Stimulated activated CD8-positive, alpha-beta memory T cell treated with anti-CD3 and anti-CD28 coated beads, Interleukin-15, amount 100 ng/mL, for 1 hour (primary cell): Measurements from ENCODE around the gene SLBP.
"Not testable (repeated sequence)": the region's sequence is repeated elsewhere in the genome, so short reads cannot be mapped to it uniquely, and the experiment has no call there.

Experiments used
- DNase-seq: peaks from one replicate; pipeline ENCODE4 v3.0.0-alpha.2; 2020; ENCODE audit warnings: low read depth

SLBP gene

DNA sequence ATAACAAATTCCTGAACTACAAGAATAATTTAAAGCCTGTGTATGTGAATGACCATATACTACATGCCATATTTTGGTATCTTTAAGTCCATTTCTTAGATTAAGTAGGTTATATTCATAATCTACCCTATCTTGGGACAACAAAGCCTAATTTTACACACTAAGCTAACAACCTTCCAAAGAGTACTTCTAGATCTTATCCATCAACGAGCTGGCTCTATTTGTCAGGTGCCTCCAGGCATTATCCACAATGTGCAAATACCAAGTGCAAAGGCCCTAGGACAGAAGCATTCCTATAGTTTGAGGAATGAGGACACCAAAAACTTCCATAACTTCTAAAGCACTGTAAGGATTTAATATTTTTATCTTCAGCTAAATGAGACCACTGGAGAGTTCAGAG, 3.5 kb downstream of the SLBP start:
- DNase-seq, result no peak

DNA sequence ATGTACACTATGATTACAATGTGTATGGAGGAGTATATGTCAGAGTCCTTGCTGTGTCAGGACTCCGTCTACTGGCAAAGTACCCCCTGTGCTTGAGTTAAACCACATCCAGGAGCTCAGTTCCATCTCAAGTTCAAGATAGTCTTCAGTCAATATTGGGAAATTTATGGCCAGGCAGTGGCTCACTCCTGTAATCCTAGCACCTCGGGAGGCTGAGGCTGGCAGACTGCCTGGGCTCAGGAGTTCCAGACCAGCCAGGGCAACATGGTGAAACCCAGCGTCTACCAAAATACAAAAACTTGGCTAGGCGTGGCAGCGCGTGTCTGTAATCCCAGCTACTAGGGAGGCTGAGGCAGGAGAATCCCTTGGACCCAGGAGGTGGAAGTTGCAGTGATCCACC, 5.8 kb downstream of the SLBP start:
- DNase-seq, result no peak

DNA sequence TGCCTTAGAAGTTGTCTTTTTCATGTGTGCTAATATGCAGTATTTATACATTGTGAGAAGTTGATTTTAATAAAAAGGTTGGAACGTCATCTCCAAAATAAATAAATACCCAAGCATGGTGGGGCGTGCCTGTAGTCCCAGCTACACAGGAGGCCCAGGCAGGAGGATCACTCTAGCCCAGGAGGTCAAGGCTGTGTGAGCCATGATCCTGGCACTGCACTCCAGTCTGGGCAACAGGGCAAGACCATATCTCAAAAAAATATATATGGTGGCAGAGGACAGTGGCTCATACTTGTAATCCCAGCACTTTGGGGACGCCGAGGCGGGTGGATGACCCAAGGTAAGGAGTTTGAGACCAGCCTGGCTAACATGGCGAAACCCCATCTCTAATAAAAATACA, 6.4 kb downstream of the SLBP start:
- DNase-seq, result no peak

DNA sequence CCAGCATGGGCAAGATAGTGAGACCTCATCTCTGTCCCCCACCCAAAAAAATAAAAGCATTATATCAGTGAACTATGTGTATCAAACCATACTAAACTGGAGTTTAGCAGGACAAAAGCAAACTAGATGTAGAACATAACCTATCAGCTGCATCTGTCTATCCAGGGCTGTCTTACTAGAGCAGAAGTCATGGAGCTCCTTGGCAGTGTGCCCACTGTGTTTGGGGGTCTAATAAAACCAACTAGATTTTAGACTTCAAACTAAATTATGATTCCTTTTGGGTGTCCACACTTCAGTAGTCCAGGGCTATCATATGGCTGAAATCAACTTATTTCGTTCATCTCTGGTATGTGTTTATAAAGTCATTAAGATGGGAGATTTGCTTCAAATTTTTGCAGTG, 8.3 kb downstream of the SLBP start:
- no peak for DNase-seq

DNA sequence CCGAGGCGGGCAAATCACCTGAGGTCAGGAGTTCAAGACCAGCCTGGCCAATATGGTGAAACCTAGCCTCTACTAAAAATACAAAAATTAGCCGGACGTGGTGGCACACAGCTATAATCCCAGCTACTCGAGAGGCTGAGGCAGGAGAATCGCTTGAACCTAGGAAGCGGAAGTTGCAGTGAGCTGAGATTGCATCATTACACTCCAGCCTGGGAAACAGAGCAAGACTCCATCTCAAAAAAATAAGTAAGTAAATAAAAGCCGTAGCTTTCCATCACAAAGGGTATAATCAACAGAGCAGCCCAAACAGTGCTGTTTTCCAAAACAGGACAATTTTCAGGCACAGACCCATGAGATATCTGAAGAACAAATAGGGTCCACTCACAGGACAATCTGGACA, 10.4 kb downstream of the SLBP start:
- not testable (repeated sequence) for DNase-seq

DNA sequence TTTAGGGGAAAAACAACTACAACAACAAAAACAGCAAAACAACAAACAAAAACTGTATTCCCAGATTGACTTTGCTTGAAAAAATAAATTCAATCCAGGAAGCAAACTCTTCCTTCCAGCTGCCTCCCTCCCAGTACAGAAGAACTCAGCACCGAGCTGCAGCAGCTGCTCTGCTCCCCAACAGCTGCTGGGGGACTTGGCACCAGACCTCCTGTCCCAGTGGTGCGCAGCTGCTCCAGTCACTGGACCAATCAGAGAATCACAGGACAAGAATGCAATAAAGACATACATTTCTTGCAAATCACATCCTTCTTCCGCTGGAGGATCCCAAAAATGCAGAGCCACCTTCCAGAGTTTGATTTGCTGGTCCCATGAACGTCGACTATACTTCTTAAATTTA, 16.2 kb downstream of the SLBP start:
- no peak for DNase-seq

DNA sequence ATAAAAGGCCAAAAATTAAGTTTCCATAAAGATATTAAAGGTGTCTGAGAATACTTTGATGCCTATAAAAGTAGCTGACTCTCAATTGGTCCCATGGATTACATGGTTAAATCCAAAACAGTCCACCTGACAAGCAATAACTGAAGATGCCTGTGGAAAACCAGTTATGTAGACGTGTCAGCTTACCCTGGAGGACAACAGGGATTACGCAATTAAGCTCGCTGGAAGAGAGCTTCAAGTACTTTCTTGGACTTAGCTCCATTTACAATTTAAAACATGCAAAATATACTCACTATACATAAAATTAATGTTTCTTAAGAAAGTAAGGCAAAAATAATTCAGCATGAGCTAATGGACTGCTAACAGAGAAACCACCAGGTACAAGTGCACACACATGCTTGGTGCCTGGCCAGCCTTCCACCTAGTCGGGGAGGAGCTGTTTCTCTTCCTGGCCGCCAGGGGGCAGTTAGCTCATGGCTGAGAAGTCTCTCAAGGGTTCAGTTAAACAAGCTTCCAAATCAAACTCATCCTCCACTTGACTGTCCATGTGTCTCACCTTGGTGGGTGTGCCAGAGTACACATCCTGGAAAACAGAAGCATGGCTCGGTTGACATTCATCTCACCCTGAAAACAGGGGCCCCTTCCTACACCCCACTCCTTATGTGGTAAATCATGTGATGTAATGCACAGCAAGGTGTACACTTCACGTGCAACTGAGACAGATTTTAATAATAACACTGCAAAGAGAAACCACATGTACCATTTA, 18.8 kb downstream of the SLBP start:
- DNase-seq, result peak; percentile 66

DNA sequence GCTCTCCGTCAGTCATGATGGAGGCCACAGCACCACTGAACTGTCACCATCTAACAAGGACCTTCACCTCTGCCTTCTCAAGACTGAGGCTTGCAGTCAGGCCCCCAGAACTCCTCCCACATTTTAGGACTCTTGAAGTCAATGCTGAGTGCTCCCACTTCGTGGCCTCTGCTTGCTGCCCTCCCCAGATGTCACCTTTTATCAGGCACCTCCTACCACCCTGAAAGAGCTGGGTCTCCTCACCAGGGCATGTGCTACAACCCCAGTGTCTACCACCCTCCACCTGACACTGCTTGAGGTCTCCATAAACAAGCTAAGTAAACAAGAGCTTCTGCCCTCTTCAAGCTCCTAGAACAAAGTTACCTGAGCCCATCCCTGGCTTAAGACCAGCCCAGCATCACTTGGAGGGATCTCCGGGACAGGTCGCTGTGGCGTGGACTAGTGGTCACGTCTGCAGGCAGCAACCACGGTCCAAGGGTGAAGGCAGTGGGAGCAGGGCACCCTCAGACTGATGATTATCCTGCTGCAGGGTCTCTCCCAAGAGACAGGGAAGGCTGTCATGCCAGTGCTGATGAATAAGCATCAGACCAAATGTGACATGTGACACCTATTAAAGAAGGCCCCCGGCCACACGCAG, 20.3 kb downstream of the SLBP start:
- no peak for DNase-seq

DNA sequence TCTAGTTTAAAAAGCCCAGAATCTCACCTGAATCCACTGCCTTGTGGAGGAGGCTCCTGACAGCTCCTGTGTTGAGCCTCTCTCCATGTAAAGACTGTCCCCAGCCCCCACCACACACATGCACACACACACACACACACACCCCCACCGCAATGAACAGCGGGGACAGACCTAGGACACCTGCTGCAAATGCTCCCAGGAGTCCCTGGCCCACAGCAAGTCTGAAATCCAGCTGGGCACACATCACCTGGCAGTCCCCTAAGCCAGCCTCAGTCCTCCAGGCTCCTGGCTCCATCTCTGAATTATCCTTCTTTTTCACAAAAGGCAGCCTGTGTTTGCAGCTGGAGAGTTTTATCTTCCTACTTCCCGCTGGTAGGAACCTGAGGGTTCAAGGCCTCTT, 21.4 kb downstream of the SLBP start:
- no peak for DNase-seq

DNA sequence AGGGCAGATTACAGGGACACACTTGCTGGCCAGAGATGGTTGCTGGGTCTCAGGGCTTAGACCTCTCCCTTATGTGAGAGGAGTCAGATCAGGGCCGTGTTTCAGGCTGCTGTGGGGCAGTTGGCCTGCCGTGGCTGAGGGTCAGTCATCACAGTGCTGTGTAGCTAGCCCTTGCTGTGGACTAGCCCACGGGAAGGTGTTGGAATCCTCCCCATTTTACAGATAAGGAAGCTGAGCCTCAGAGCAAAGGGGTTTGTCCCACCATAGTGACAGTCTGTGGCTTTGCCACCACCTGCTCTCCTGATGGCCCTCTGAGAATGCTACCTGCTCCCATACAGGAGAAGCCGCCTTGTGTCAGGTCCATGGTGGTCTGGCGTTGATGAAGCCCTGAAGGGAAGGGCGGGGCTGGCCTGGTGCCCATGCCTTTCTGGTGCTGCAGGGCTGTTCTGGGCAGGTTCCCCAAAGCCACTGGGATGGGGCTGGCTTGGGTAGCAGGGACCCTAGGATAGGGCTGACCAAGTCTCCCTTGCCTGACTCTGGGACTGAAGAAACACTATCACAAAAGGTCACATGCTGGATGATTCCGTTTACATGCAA, 25.6 kb downstream of the SLBP start:
- DNase-seq, result no peak

DNA sequence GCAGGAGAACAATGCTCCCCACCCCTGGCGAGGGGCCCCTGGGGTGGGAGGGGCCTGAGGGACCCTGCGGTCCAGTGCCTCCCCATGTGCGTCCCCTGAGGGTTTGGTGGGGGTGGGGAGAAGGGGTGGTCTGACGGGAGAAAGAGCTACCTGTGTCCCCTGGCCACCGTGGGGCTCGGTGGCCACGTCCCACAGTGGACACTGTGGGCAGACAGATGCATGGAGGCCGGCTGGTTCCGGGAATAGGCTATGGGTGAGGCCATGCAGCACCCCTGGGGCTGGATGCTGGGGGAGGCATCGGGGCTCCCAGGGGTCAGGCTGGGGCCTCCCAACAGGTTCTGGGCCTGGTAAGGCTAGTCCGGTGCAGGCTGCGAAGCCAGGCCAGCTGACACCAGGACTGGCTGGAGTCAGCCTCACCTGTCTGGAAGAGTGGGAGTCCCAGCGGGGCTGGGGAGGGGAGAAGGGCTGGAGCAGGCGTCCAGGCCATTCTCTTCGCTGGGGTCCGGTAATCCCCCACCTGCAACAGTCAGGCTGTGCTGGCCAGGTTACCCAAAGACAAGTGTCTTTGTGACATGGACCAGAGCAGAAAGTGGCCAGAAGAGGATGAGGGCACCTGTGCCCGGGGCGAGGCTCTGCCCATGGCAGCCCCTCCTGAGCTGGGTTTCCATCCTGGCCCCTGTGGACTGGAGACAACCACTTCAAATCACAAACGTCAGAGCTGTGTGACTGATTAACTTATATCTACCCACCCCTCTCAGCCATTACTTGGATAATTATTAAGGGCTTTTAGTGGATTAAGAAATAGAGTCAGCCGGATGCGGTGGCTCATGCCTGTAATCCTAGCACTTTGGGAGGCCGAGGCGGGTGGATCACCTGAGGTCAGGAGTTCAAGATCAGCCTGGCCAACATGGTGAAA, 26.6 kb downstream of the SLBP start:
- no peak for DNase-seq

DNA sequence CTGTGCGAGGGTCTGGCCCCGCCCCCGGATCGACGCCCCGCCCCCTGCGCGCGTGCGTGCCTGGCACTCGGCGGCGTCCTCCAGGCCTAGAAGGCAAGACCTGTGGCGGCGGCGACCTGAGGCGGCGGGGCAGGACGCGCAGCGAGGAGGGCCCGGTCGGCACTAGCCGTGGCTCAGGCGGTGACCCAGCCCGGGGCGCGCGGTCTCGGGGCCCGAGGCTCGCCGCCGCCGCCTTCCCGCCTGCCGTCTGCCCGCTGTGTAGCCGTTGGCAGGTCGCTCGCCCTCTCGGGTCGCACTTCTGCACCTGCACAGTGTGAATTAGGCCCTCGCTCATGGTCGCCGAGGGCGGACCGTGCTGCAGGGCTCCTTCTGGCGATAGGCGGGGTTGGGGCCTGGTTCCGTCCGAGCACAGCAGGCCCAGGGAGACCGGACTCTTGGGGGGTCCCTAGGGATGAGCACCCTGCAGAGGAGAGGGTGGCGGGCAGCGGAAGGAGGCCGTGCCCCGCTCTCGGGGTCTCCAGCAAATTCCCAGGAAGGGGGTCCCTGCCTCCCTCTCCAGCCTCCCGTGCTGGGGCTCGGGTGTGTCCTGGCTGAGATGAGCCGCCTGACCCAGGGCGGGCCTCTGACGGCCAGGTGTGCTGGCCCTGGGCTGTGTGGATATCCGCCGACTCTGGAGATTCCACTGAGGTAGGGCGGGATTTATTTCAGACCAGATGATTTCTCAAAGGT, 27.4 kb downstream of the SLBP start:
- peak; percentile 84 for DNase-seq

DNA sequence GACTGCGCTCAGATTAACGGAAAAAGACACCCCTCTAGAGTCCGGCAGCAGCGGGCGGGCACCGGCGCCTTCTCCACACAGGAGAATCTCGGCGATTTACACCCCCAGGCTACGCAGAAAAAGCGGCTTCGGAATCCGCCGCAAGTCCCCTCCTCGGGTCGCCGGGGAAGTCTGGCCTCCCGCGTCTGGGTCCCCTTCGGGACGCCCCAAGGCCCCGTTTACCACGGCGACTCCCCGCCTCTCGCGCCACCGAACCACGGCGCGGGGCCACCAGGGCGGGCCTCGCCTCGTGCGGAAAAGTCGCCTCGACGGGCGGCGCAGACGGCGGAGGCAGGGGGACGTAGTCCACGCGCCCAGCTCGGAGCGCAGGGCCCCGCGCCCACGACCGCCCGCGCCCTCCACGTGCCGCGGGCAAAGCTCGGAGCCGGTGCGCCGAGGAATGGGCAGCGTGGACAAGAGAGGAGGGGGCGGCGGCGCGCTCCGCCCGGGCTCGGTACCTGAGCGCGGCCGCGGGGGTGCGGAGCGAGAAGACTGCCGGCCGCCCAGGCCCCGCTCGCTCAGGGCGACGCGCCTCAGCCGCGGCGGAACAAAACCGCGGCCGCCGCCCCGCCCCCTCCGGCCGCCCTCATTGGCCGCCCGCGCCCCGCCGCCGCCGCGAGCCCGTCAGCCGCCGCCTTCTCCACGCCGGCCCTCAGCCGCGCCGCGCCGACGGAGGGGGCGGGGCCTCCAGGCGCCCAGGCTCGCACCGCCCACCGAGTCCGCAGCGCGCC, 28.2 kb downstream of the SLBP start, which contains the start of gene FAM53A:
TSS of gene FAM53A (minus strand) at position 578 of the 770 bp plus-strand sequence. CDS start 15,572 bp downstream, outside the sequence.
- no peak for DNase-seq

DNA sequence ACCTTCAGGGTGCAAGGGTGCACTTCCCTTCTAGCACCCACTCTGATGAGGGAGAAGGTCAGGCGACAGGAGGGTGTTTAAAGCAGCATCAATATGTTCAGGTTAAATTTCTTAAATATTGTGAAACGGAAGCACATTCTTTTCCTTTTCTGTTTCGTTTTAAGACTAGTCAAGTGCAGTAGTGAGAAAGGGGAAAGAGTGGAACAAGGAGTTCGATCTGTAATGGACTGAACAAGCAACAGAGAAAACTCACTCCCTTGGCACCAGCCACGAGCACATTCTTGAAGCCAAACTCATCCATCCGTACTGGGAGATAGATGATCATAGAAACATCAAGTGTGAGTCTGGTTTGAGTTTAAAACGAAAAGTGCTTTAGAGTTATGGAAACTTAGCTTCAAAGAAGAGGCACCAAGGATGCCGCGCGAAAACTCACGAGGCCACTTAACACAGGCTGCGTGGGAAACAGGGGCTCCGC, 28.8 kb downstream of the SLBP start:
- DNase-seq, result no peak

DNA sequence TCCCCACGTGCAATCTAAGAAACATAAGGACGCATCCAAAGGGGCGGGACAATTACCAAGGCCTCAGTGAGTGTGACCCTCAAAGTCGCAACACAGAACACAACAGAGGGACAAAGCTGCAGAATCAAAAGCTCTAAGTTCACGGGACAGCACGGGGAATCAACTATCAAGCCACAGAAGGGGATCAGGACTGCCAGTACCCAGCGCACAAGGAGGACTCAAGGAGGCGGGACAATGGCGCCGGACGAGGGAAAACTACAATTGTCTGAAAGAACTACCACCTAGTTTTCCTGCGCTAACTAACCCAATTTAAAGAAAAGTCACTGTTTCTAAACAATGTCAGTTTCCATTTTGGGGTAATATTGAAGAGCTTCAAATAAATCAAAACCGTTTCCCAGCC, 29.3 kb downstream of the SLBP start:
- no peak for DNase-seq

DNA sequence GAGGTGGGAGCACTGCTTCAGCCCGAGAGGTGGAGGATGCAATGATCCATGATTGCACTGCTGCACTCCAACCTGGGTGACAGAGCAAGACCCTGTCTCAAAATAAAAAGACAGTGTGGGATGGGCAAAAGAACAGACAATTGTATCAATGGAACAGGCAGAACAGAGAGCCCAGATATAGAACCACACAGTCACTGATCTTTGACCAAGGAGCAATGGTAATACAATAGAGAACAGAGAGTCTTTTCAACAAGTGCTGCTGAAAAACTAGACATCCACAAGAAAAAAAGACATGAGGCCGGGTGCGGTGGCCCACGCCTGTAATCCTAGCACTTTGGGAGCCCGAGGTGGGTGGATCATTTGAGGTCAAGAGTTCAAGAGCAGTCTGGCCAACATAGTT, 33.9 kb downstream of the SLBP start:
- DNase-seq, result no peak

DNA sequence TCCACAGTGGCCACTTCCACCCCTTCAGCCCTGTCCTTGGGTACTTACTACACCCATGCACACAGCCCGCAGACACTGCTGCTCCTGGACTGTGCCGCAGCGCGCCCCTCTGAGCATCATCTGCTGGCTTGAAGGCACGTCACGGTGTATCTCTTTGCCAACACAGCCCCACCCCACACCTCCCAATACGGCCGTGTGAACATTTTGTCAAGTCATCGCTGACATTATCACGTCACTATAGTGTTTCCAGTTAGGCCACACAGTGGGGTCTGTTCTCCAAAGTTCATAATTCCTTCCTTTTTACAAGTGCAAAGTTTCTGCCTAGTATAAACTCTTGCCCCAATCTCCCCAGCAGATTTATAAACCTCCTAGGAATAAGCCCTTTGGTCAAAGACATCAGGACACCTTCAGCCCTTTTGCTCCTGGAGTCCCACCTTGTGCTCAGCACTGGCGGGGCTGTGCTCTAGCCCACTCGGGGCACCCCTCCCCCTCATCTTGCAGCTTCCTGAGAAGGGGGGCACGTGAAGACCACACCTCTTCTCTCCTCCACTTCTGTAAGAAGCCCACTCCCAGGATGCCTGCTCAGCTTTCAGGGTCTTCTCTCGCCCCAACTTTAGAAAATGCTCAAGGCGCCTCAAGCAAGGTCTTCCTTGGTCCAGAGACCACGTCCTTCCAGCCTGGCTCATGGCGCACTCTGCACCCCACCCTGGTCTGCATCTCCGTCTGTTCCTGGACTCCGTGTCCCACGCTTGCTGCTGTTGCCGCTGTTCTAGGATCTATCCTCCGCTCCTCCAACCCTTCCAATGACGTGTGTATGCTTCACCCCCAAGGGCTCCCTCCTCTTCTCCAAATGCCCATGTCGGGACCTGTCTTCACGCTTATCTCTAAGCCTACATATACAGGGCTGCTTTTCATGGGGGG, 35.3 kb downstream of the SLBP start:
- DNase-seq, result no peak

DNA sequence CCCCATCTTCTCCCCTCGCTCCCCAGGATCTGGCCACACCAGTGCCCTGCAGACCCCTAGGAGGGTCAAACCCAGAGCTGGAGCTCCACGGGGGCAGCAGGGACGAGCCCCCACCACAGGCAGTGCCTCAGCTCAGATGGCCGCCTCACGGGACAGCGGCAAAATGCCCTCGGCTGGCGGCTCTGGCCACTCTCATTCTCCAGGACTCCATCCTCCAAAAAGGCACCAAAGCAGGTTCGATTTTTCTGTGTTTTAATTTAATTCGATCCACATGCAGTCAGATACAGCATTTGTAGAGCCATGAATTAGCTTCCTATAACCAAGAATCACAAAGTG, 36.3 kb downstream of the SLBP start:
- no peak for DNase-seq

DNA sequence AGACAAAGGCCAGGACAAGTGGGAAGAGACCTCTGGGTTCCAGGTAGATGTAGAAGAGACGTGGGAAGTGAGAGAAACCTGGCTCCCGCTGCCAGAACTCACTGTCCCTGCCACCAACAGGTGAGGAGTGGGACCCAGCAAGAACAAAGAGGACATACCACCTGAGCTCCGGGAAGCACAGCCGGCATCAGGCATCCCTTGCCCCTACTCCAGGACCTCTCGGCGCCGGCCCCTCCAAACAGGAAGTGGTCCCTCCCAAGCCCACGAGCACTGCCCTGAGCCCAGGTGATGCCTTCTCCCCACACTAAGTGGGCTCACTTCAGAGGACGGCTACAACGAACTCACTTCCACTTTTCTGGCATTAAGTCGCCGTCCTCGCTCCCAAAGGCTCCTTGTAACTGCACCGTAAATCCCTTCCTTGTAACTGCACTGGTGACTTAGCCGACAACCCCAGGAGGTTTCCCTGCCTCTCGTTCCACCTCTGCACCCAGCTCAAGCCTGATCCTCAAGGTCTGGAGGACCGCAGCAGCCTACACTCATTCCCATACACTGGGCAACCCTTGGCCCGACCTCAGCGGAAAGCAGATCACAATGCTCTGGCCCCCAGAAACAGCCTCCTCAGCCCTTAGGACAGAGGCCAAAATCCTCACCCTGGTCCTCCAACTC, 36.9 kb downstream of the SLBP start:
- no peak for DNase-seq
